Subcutaneous adipose tissue (tissue), 4 donors: Measurements from ENCODE around the gene ATP9A. TPM values are rescaled to one million over a fixed set of nuclear protein-coding genes. Genes with fewer than 3 reads are reported as not detected.

Experiments
- total RNA-seq, 4 donors: library from RNA; depleted of rRNA; stranded (reverse); fragments of >200 nt; gene quantifications; one replicate each; pipeline ENCODE4 v1.1.0, GENCODE V29; 2016
- TF ChIP-seq, protein P1 (sequence below): fragments of 450-650 bp; IDR thresholded peaks from one replicate; pipeline ENCODE4 v1.5.1; 2016; ENCODE audit warnings: low read depth, mild to moderate bottlenecking, control low read depth, antibody characterized with exemption, moderate library complexity

ATP9A gene
- total RNA-seq, 4 donors from 2014 or later = 77.2 to 128 (median 88.6) TPM

DNA sequence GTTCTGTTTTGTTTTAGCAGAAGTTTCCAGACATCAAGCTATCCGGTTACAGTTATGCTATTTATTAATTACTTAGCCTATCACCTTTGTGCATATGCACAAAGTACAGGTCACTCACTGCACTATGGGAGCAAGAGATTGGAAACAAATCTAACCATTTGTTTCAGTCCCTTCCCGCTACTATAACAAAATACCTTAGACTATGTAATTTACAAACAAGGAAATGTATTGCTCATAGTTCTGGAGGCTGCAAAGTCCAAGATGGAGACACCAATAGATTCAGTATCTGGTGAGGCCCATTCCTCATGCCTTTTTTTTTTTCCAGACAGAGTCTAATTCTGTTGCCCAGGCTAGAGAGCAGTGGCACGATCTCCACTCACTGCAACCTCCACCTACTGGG is 35.1 kb downstream of the ATP9A start:
- TF ChIP-seq, protein P1, sequence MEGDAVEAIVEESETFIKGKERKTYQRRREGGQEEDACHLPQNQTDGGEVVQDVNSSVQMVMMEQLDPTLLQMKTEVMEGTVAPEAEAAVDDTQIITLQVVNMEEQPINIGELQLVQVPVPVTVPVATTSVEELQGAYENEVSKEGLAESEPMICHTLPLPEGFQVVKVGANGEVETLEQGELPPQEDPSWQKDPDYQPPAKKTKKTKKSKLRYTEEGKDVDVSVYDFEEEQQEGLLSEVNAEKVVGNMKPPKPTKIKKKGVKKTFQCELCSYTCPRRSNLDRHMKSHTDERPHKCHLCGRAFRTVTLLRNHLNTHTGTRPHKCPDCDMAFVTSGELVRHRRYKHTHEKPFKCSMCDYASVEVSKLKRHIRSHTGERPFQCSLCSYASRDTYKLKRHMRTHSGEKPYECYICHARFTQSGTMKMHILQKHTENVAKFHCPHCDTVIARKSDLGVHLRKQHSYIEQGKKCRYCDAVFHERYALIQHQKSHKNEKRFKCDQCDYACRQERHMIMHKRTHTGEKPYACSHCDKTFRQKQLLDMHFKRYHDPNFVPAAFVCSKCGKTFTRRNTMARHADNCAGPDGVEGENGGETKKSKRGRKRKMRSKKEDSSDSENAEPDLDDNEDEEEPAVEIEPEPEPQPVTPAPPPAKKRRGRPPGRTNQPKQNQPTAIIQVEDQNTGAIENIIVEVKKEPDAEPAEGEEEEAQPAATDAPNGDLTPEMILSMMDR = no peak

DNA sequence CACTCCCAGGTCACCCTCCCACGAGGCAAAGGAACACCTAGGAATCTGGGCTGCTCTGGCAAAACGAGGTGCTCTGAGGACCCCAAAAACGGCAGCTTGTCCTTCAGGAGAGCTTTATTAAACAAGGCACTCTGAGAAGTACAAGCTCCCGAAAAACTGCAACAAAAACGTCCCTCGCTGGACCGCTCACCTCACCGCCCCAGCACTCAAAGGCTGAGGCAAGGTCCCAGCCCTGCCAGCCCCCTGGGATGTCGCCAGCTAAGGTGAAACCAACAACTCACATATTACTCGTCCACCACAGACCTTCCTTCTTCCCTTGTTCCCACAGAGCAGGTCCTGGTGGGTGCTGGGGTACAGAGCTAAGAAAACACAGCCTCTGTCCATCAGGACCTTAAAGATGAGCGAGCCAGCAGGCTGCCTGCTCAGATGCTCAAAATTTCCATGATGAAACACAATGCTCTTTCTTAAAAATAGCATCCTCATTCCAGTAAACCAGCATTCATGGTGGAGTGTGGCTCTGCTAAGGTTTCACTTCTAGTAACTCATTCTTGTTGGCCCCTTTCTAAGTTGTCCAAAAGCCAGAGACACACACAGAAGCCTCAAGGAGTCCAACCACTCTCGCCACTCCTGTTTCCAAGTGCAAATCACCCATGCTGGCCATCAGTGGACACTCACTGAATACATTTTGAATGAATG is 35.9 kb downstream of the ATP9A start:
- TF ChIP-seq, protein P1 = no peak

DNA sequence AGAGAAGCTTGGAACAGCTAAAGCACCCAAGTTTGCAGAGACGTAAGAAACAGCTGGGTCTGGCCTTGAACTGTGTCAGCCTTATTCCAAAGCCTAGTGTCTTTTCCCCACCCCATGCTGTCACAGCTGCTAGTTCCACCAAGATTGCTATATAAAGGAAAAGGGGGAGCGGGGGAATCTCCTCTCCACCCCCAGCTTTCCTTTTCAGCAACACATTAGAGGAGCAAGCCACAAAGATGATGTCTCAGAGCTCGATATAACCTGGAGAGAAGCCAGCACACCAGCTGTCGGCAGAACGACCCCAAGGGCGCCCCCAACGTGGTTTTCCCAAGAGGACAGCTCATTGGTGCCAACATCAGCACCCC is 36.5 kb downstream of the ATP9A start:
- TF ChIP-seq, protein P1 = no peak

DNA sequence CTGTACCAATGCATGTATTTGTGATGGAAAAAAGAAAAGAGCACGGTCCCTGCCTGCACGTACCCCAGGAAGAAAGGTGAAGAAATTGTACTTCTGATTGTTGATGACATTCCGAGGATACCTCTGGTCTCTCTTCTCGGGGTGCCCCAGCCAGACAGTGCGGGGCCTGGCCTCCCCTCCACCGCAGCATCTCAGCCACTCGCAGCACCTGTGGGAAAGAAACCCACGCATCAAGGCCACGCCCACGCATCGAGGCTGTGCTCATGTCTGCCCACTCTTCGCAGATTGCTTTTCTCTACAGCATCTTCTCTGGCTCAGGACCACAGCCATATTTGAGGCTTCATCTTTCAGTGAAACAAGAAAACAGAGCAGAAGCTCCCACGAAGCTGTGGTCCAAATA is 38.4 kb downstream of the ATP9A start:
- TF ChIP-seq, protein P1 = no peak

DNA sequence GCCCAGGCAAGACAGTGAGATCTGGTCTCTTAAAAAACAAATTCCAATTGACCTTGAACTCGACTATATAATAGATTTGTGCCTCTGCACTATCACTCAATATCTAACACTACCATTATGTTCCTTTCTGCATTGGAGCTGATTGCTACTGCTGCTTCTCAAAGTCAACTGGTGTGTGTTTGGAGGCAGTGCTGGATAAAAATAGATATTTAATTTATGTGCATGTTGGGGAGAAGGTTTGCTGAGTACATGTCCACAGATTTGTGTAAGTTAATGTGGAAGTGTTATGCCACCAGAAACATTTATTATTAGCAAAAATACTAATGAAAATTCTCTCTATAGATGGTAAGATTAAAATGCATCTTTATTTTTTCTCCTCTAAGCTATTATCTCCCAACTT is 39.5 kb downstream of the ATP9A start:
- TF ChIP-seq, protein P1 = no peak

DNA sequence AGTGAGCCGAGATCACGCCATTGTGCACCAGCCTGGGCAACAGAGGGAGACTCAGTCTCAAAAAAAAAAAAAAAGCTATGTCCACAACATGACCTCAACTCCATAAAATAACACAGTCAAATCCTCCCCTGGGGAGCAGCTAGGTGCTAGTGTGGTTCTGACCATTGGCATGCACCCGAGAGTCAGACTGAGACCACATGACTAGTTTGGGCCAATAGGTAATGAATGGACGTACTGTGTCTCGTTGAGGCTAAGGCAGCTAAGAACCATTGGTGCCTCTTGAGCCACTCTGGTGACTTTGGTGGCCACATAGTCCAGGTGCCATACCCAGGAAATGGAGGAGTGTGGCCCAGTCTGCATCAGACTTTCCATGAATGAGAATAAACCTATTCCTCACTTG is 40.3 kb downstream of the ATP9A start:
- TF ChIP-seq, protein P1 = no peak

DNA sequence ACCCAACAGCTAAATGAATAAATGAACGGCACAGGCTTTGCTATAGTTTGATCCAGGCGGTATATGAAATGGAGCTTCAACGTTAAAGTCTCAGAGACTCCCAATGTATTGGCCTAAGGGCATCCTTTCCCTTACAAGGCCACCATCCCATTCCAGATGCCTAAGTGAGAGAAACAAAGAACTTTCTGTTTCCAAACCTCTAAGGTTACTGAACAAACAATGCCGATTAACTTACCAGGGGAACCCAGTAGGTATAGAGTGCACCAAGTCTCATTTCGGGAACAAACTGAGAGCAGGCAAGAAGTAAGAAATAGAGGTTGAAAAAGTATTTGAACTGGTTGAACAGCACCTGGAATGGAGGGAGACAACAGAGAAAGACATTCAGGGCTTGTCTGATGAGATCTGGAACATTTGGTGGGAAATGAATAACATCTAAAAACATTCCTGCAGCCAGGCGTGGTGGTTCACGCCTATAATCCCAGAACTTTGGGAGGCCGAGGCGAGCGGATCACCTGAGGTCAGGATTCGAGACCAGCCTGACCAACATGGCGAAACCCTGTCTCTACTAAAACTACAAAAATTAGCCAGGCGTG is 42.5 kb downstream of the ATP9A start:
- TF ChIP-seq, protein P1 = no peak
